GM21515 (cell line): ENCODE results near the gene IFI30.

ENCODE experiments used
- ATAC-seq: cut with Tn5 transposase; IDR thresholded peaks from one replicate; pipeline ENCODE4 v1.9.1; 2021; ENCODE audit not compliant: unreplicated experiment

IFI30 gene

GRCh38 chr19:18173572-18174288, at the start of gene IFI30:
Gene IFI30 (plus strand): TSS chr19:18173813. CDS start chr19:18173842, 29 bp downstream.
- peak; percentile 35 for ATAC-seq

GRCh38 chr19:18123819-18124218, 49.8 kb upstream of the IFI30 start:
- no peak for ATAC-seq

- no peak for ATAC-seq
Observed at GRCh38 chr19:18126097-18126496, 47.5 kb upstream of the IFI30 start.

DNA sequence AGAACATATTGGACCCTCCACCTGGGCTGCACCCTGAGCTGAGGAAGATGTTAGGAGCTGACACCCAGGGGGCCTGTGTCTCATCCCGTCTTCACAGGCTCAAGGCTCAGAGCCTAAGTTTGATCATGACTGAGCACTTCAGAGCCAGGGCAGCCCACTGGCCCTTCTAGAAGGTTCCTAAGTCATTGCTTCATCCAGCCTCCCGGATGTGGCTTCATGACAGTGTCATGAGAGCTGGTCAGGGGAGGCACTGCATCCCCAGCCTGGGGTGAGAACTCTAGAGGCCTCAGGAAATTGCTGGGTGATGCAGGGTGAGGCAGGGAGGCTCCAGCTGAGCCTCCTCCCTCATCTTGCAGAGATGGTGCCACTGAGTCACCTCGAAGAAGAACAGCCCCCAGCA, 45.6 kb upstream of the IFI30 start:
- ATAC-seq: no peak

DNA sequence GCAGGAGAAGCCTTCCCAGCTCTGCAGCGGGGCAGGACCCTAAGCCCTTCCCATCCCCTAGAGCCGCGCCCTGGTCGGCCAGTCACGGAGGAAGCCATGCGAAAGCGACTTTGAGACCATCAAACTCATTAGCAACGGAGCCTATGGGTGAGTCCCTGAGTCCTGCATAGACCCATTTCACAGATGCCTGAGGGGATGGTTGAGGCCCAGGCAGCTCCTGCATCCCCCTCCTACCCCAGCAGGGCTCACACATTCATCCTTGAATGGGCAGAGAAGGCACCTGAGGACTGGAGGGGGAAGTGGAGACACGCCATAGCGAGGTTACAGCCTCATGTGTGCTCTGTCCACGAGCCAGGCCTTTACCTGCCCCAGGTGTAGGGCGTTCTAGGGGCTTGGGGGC, 44.8 kb upstream of the IFI30 start:
- no peak for ATAC-seq

- ATAC-seq: no peak
Observed at GRCh38 chr19:18130523-18131242, 42.9 kb upstream of the IFI30 start.

DNA sequence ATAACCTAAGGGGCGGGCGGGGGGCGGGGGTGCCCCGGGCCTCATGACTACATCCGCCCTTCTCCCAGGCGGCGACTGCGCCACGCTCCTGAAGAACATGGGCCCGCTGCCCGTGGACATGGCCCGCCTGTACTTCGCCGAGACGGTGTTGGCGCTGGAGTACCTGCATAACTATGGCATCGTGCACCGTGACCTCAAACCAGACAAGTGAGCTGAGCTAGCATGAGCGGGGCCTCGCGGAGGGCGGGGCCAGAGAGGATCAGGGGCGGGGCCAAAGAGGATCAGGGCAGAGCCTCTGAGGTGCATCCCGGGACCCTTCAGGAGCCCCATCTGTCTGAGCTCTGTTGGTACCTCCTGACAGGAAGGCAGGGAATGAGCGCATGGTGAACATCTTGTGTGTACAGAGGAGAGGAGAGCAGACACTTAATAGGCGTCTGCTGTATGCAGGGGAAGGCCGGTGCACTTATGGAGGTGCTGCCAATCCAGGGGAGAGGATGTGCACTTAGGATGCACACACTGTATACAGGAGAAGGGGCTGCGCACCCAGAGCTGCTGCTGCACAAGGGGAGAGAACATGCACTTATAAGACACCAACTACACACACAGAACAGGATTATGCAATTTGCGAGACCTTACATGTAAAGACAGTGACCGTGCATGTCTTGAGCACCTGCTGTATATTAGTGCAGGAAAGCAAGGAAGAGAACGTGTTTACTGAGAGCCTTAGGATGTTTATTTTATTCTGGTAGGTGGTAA, 41.6 kb upstream of the IFI30 start:
- ATAC-seq: no peak

GRCh38 chr19:18135712-18136584, 37.7 kb upstream of the IFI30 start:
- ATAC-seq: no peak

GRCh38 chr19:18137242-18137641, 36.4 kb upstream of the IFI30 start:
- no peak for ATAC-seq

DNA sequence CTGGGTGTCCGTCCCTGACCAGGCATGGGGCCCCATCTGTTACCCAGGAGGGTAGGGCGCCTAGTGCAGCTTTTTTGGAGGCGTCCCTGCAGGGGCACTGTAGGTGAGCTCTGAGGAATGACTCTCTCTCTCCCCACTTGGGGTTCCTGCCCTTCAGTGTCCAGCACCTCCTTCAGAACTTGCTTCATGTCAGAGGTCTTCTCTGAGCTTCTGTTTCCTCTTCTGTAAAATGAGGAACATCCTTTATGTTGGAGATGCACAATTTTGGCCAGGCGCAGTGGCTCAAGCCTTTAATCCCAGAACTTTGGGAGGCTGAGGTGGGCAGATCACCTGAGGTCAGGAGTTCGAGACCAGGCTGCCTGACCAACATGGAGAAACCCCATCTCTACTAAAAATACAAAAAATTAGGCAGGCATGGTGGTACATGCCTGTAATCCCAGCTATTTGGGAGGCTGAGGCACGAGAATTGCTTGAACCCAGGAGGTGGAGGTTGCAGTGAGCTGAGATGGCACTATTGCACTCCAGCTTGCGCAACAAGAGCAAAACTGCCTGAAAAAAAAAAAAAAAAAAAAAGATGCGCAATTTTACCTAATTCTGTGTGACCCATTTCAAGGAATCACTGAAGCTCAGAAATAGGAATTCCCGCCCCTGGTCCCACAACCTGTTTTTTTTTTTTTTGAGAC, 35.8 kb upstream of the IFI30 start:
- ATAC-seq: no peak

GRCh38 chr19:18140473-18140872, 33.1 kb upstream of the IFI30 start:
- ATAC-seq: no peak

GRCh38 chr19:18141031-18141430, 32.6 kb upstream of the IFI30 start:
- ATAC-seq: no peak

DNA sequence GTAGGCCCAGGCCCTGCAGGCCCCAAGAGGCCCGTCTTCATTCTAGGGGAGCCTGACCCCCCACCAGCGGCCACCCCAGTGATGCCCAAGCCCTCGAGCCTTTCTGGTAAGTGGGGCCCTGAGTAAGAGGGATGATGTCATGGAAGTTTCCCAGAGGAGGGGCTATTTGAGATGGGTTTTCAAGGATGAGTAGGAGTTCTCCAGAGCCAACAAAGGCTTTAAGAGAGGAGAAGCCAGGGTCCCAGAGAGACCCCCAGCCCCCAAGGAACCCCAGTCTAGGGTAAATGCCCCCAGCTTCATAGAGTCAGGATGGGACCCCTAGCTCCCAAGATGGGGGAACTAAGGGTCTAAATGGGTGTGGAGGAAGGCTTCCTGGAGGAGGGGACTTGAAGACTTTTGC, 29.7 kb upstream of the IFI30 start:
- ATAC-seq: no peak

- ATAC-seq: no peak
Observed at GRCh38 chr19:18144361-18144760, 29.3 kb upstream of the IFI30 start.

GRCh38 chr19:18144906-18145305, 28.7 kb upstream of the IFI30 start:
- no peak for ATAC-seq

DNA sequence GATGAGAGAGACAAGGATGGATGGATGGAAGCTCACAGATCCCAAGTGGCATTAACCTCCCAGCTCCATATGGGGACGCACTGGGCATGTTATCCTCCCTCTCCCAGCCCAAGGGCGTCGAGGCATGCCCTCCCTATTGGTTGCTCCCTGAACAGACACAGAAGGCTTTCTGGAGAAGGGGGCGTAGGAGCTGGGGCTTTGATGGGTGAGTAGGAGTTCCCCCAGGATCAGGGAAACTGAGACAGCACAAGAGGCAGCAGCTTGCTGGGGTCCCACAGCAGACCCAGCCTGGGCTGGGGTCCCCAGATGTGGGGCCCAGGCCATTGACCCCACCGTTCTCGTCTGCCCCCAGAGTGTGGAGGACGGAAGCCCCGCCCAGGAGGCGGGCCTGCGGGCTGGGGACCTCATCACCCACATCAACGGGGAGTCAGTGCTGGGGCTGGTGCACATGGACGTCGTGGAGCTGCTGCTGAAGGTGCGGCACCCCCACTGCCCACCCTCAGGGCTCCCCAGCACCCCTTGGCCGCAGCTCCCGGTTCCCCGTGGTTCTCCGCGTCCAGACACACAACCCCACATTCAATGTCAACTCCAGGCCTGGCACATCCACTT, 28.1 kb upstream of the IFI30 start:
- ATAC-seq: no peak

DNA sequence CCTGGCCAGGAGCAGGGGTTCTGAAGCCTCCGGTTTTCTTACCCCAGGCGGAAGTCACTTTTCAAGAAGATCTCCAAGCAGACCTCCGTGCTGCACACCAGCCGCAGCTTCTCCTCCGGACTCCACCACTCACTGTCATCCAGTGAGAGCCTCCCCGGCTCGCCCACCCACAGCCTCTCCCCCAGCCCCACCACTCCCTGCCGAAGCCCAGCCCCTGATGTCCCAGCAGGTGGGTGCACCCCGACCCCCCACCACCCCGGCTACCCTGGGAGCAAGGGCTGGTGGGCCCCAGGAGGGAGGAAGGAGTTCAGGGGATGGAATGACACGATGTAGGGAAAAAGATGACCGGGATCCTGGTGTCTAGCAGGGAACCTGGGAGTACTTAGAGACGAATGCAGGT, 26.2 kb upstream of the IFI30 start:
- ATAC-seq: no peak

DNA sequence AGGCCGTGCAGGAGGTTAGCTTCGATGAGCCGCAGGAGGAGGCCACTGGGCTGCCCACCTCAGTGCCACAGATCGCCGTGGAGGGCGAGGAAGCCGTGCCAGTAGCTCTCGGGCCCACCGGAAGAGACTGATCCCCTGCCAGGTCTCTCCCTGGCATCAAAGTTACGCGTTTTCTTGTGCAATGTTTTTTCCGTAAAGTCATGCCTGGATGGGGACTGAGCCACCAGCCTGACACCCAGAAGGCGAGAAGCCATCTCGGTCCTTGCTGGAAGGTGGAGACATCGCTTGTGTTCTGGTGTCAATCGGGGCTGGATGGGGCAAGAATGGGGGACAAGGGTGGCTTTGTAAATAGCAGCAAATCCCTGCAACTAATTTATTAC, 24.0 kb upstream of the IFI30 start:
- no peak for ATAC-seq

- ATAC-seq: no peak
Observed at GRCh38 chr19:18150776-18151624, 22.6 kb upstream of the IFI30 start.
